GM18520 (cell line): ENCODE measurements around the gene CXorf51B.
"Not testable (repeated sequence)": the region's sequence is repeated elsewhere in the genome, so short reads cannot be mapped to it uniquely, and the experiment has no call there.

Source experiments
- ATAC-seq: cut with Tn5 transposase; IDR thresholded peaks from one replicate; pipeline ENCODE4 v1.9.1; 2021; ENCODE audit not compliant: unreplicated experiment

The CXorf51B gene

GRCh38 chrX:146809471-146809870 is at the start of gene CXorf51B:
Gene CXorf51B, plus strand, starts transcription at chrX:146809771. Its CDS starts 21 bp downstream, at chrX:146809792.
- not testable (repeated sequence) for ATAC-seq

DNA sequence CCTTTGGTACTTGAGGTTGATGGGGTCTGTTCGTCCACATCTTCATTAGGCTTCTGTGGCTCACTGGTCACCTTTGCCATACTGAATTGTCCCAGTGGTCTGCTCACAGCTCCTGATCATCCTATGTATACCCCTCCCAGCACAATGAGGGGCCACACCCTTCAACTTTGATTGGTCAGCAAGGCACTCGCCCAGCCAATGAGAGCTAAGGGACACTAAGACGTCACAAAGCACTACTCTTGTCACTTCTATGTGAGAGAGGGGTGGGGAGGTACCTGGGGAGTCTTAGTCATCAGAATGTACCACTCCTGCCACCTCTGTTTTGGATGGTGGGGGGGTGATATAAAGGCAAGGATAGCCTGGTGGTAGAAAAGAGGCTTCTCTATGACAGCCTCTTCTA is 5.1 kb downstream of the CXorf51B start, which contains the start of gene CXorf51A:
CXorf51A (minus strand) TSS at position 101 of the 400 bp plus-strand sequence; CDS start at position 80, 21 bp downstream.
- ATAC-seq = not testable (repeated sequence)

- no peak for ATAC-seq
Measured at GRCh38 chrX:146831994-146832393, 22.4 kb downstream of the CXorf51B start.

GRCh38 chrX:146854281-146854680 is 44.7 kb downstream of the CXorf51B start:
- no peak for ATAC-seq
